Keratinocyte (primary cell): ENCODE measurements around the gene REPS1. TPM values are rescaled to one million over a fixed set of nuclear protein-coding genes. Genes with fewer than 3 reads are reported as not detected.

ENCODE experiments used
- DNase-seq: peaks from one replicate; pipeline ENCODE4 v3.0.0-alpha.2; 2011; ENCODE audit warnings: low read depth, missing footprints, low spot score
- FAIRE-seq: peaks from 2 replicates; lab custom pipeline; 2011; peaks lifted over from hg19 to GRCh38; lab: Jason Lieb, UNC
- H2AFZ ChIP-seq: 2 replicates; pipeline ENCODE4 v1.6.0; 2012; ENCODE audit warnings: low read length, control low read depth, inconsistent platforms; ENCODE audit not compliant: control insufficient read depth
- H3K27ac ChIP-seq: 2 replicates; pipeline ENCODE4 v1.5.1; 2011; ENCODE audit warnings: low read length; ENCODE audit not compliant: control insufficient read depth, insufficient read depth
- H3K27me3 ChIP-seq: 3 replicates; pipeline ENCODE4 v1.6.0; 2011; ENCODE audit warnings: low read length; ENCODE audit not compliant: control insufficient read depth, insufficient read depth; ENCODE audit errors: extremely low read depth
- H3K36me3 ChIP-seq, 2 experiments: 2 replicates in 1 of 2; 3 replicates in 1 of 2; pipeline ENCODE4 v1.5.1; 2011; ENCODE audit warnings: low read length in 2 of 2, mild to moderate bottlenecking in 1 of 2; ENCODE audit not compliant: control insufficient read depth in 2 of 2, insufficient read depth in 2 of 2; ENCODE audit errors: extremely low read depth in 1 of 2
- H3K4me1 ChIP-seq: 3 replicates; pipeline ENCODE4 v1.5.1; 2011; ENCODE audit warnings: low read length; ENCODE audit not compliant: control insufficient read depth, insufficient read depth; ENCODE audit errors: extremely low read depth
- H3K4me2 ChIP-seq: 3 replicates; pipeline ENCODE4 v1.6.0; 2011; ENCODE audit warnings: low read depth, low read length; ENCODE audit not compliant: control insufficient read depth, insufficient read depth; ENCODE audit errors: extremely low read depth
- H3K4me3 ChIP-seq, 3 experiments: fragments of 200-600 bp in 1 of 3; sonication (generic) in 1 of 3; 2 replicates in 2 of 3; 3 replicates in 1 of 3; pipeline ENCODE4 v1.5.1; 2011 to 2016; ENCODE audit warnings: low read length in 3 of 3, mild to moderate bottlenecking in 3 of 3, control low read depth in 2 of 3, inconsistent platforms in 1 of 3, low read depth in 1 of 3, mixed read lengths in 1 of 3, mixed run types in 1 of 3, moderate library complexity in 1 of 3; ENCODE audit not compliant: control insufficient read depth in 2 of 3, insufficient read depth in 2 of 3; ENCODE audit errors: extremely low read depth in 1 of 3
- H3K79me2 ChIP-seq: 2 replicates; pipeline ENCODE4 v1.6.0; 2012; ENCODE audit warnings: low read length; ENCODE audit not compliant: control insufficient read depth, insufficient read depth
- H3K9ac ChIP-seq: 3 replicates; pipeline ENCODE4 v1.6.0; 2011; ENCODE audit warnings: low read length; ENCODE audit not compliant: control insufficient read depth, insufficient read depth; ENCODE audit errors: extremely low read depth
- H3K9me1 ChIP-seq: 3 replicates; pipeline ENCODE4 v1.6.0; 2011; ENCODE audit warnings: low read length; ENCODE audit not compliant: control insufficient read depth, insufficient read depth; ENCODE audit errors: extremely low read depth
- H3K9me3 ChIP-seq: 2 replicates; pipeline ENCODE4 v1.5.1; 2012; ENCODE audit warnings: low read depth, low read length; ENCODE audit not compliant: control insufficient read depth
- H4K20me1 ChIP-seq: 3 replicates; pipeline ENCODE4 v1.6.0; 2011; ENCODE audit warnings: low read length; ENCODE audit not compliant: control insufficient read depth, insufficient read depth; ENCODE audit errors: extremely low read depth
- EZH2 ChIP-seq: IDR thresholded peaks from one replicate; pipeline ENCODE4 v1.6.1; 2012; ENCODE audit warnings: inconsistent platforms, mild to moderate bottlenecking, low read length, moderate library complexity
- dilution Hi-C: fragments of 300-500 bp; cut with MboI; formaldehyde crosslinking; loops from one replicate; pipeline ENCODE4 v1.7.0; 2020; ENCODE audit warnings: low sequenced_read_pairs; ENCODE audit not compliant: extremely low pct_ligation_motif_present
- polyA plus RNA-seq, 5 experiments: library from polyadenylated mRNA; depleted of rRNA in 3 of 5; stranded (reverse) in 3 of 5; stranded (forward) in 1 of 5; unstranded in 1 of 5; fragments of >200 nt; gene quantifications; 1 replicate in 1 of 5; 2 replicates in 3 of 5; 3 replicates in 1 of 5; pipeline versions ENCODE4 v1.2.1 to v1.2.3, GENCODE V29; 2011 to 2012; ENCODE audit warnings: missing spikeins in 2 of 5, low read depth in 1 of 5, low replicate concordance in 1 of 5
- TF ChIP-seq, protein P1 (sequence below), 3 experiments: IDR thresholded peaks in 1 of 3; conservative IDR thresholded peaks in 1 of 3; optimal IDR thresholded peaks in 1 of 3; 2 replicates in 2 of 3; 3 replicates in 1 of 3; pipeline versions ENCODE3 to v1.5.1; 2011; ENCODE audit warnings: low read length in 3 of 3, mild to moderate bottlenecking in 3 of 3, moderate library complexity in 2 of 3, control low read depth in 1 of 3, inconsistent platforms in 1 of 3; ENCODE audit not compliant: insufficient read depth in 2 of 3; ENCODE audit errors: extremely low read depth in 1 of 3

REPS1 gene
- polyA plus RNA-seq, 1 donor (not counting 4 experiments of a cell fraction or from before 2014, with no cell fraction given): 61.3 TPM

GRCh38 chr6:138945354-138945753 lies 42.7 kb downstream of the REPS1 start:
- no peak overlapping the region for H3K4me2 ChIP-seq

GRCh38 chr6:138944412-138944811 lies 43.6 kb downstream of the REPS1 start:
- Histone ChIP-seq H2AFZ (no peak overlapping the region), H3K4me3 (no peak overlapping the region), H3K9me1 (no peaks in the 10 kb centered on the region), H4K20me1 (no peaks in the 10 kb centered on the region), H3K9me3 (no peaks in the 10 kb centered on the region), H3K9ac (no peak overlapping the region), H3K27ac (peak overlapping the region; percentile 58), H3K36me3 (peaks cover 4 to 23% of the 10 kb centered on the region in 2 experiments), H3K4me2 (no peak overlapping the region), H3K79me2 (peaks cover 32% of the 10 kb centered on the region), H3K4me1 (peaks cover 20% of the 10 kb centered on the region), H3K27me3 (no peaks in the 10 kb centered on the region)
- DNase-seq (no peak), FAIRE-seq (no peak)
- TF ChIP-seq, protein P1, sequence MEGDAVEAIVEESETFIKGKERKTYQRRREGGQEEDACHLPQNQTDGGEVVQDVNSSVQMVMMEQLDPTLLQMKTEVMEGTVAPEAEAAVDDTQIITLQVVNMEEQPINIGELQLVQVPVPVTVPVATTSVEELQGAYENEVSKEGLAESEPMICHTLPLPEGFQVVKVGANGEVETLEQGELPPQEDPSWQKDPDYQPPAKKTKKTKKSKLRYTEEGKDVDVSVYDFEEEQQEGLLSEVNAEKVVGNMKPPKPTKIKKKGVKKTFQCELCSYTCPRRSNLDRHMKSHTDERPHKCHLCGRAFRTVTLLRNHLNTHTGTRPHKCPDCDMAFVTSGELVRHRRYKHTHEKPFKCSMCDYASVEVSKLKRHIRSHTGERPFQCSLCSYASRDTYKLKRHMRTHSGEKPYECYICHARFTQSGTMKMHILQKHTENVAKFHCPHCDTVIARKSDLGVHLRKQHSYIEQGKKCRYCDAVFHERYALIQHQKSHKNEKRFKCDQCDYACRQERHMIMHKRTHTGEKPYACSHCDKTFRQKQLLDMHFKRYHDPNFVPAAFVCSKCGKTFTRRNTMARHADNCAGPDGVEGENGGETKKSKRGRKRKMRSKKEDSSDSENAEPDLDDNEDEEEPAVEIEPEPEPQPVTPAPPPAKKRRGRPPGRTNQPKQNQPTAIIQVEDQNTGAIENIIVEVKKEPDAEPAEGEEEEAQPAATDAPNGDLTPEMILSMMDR (optimal IDR thresholded peaks at IDR 0.05 in 1 of 3, IDR thresholded peaks at IDR 0.05 in 1 of 3, conservative IDR thresholded peaks at IDR 0.05 in 1 of 3; ENCODE audit: extremely low read depth in 1 of 3, insufficient read depth in 2 of 3, low read length in 3 of 3): no peak
- TF ChIP-seq EZH2: no peak
- dilution Hi-C loops: no loop called here

More at GRCh38 chr6:138945354-138945753, 42.7 kb downstream of the REPS1 start:
- Histone ChIP-seq H4K20me1 (no peaks in the 10 kb centered on the region), H3K36me3 (peaks cover 4 to 20% of the 10 kb centered on the region in 2 experiments), H3K79me2 (peaks cover 42% of the 10 kb centered on the region), H3K9me1 (no peaks in the 10 kb centered on the region), H2AFZ (no peak overlapping the region), H3K9ac (no peak overlapping the region), H3K27me3 (no peaks in the 10 kb centered on the region), H3K27ac (peak overlapping the region; percentile 58), H3K4me3 (no peak overlapping the region), H3K9me3 (no peaks in the 10 kb centered on the region), H3K4me1 (peaks cover 20% of the 10 kb centered on the region)
- dilution Hi-C loops: no loop called here
- DNase-seq (no peak), FAIRE-seq (no peak)
- no peak for TF ChIP-seq EZH2
- TF ChIP-seq, protein P1 (optimal IDR thresholded peaks at IDR 0.05 in 1 of 3, IDR thresholded peaks at IDR 0.05 in 1 of 3, conservative IDR thresholded peaks at IDR 0.05 in 1 of 3; ENCODE audit: extremely low read depth in 1 of 3, insufficient read depth in 2 of 3, low read length in 3 of 3): peak; percentile 5 to 28 (median 15)
